Parathyroid adenoma (tissue), 2 donors: Measurements from ENCODE around the gene CEP85L.

ENCODE experiments used
- H2AFZ ChIP-seq: fragments of 300-600 bp; sonication (generic); one replicate; pipeline ENCODE4 v1.7.0; 2017; ENCODE audit warnings: antibody characterized with exemption, mild to moderate bottlenecking
- H3K27ac ChIP-seq: fragments of 300-600 bp; sonication (generic); one replicate; pipeline ENCODE4 v1.7.0; 2017
- H3K27me3 ChIP-seq: fragments of 300-600 bp; sonication (generic); one replicate; pipeline ENCODE4 v1.7.0; 2017; ENCODE audit warnings: low read length; ENCODE audit not compliant: control insufficient read depth, insufficient read depth
- H3K36me3 ChIP-seq: fragments of 300-600 bp; sonication (generic); one replicate; pipeline ENCODE4 v1.7.0; 2017; ENCODE audit warnings: low read length; ENCODE audit not compliant: control insufficient read depth, insufficient read depth
- H3K4me1 ChIP-seq: fragments of 300-600 bp; sonication (generic); one replicate; pipeline ENCODE4 v1.7.0; 2017; ENCODE audit warnings: control low read depth
- H3K4me2 ChIP-seq: fragments of 300-600 bp; sonication (generic); one replicate; pipeline ENCODE4 v1.7.0; 2017; ENCODE audit warnings: low read length
- H3K4me3 ChIP-seq: fragments of 300-600 bp; sonication (generic); one replicate; pipeline ENCODE4 v1.7.0; 2017; ENCODE audit warnings: low read depth, low read length
- H3K79me2 ChIP-seq: fragments of 300-600 bp; sonication (generic); one replicate; pipeline ENCODE4 v1.7.0; 2017; ENCODE audit warnings: control low read depth
- H3K9ac ChIP-seq: fragments of 300-600 bp; sonication (generic); one replicate; pipeline ENCODE4 v1.7.0; 2017; ENCODE audit warnings: mild to moderate bottlenecking
- H3K9me3 ChIP-seq: fragments of 300-600 bp; sonication (generic); one replicate; pipeline ENCODE4 v1.7.0; 2017; ENCODE audit warnings: low read length; ENCODE audit not compliant: control insufficient read depth
- TF ChIP-seq, protein P1 (sequence below): fragments of 300-600 bp; sonication (generic); IDR thresholded peaks from one replicate; pipeline ENCODE4 v1.7.0; 2017; ENCODE audit warnings: antibody characterized with exemption, mild to moderate bottlenecking
- donor health status: primary hyperparathyroidism.

Gene CEP85L

DNA sequence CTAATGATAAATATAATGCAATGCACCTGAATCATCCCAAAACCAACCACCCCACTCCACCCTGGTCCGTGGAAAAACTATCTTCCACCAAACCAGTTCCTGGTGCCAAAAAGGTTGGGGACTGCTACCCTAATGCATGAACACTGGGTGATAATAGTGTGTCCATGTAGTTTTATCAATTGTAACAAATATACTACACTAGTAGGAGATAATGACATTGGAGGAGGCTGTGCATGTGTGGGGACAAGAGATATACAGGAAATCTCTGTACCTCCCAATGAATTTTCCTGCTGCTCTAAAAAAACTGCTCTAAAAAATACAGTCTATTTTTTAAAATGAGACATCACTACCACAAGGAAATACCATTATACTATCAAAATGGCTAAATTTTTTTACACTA, 20.5 kb downstream of the CEP85L start:
- no peak overlapping the region for H3K4me2 ChIP-seq
- no peak overlapping the region for H3K4me3 ChIP-seq
- peaks cover 80% of the 10 kb centered on the region for H3K79me2 ChIP-seq
- H3K4me1 ChIP-seq: peaks cover 4% of the 10 kb centered on the region
- H2AFZ ChIP-seq: no peak overlapping the region
- no peak overlapping the region for H3K27ac ChIP-seq
- no peaks in the 10 kb centered on the region for H3K27me3 ChIP-seq
- no peaks in the 10 kb centered on the region for H3K36me3 ChIP-seq
- no peaks in the 10 kb centered on the region for H3K9me3 ChIP-seq
- TF ChIP-seq, protein P1, sequence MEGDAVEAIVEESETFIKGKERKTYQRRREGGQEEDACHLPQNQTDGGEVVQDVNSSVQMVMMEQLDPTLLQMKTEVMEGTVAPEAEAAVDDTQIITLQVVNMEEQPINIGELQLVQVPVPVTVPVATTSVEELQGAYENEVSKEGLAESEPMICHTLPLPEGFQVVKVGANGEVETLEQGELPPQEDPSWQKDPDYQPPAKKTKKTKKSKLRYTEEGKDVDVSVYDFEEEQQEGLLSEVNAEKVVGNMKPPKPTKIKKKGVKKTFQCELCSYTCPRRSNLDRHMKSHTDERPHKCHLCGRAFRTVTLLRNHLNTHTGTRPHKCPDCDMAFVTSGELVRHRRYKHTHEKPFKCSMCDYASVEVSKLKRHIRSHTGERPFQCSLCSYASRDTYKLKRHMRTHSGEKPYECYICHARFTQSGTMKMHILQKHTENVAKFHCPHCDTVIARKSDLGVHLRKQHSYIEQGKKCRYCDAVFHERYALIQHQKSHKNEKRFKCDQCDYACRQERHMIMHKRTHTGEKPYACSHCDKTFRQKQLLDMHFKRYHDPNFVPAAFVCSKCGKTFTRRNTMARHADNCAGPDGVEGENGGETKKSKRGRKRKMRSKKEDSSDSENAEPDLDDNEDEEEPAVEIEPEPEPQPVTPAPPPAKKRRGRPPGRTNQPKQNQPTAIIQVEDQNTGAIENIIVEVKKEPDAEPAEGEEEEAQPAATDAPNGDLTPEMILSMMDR: no peak
- no peak overlapping the region for H3K9ac ChIP-seq

DNA sequence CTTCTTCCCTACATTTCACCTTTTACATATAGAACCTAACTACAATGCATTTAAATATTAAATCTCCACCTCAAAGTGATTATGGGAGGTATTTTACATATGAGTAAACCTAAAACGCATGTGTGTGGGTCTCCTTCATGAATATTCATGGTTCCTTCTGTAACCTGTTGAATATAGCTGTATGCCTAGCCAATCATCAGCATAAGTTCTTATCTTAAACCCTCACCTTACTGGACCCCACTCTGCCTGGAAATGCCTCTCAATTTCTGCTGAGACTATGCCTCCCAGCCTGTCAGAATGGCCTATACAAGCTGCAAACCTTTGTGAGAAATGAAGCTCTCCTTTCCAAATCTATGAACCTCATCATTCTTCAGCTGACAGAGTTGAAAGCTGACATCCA, 21.3 kb downstream of the CEP85L start:
- Histone ChIP-seq H3K4me2 (no peak overlapping the region), H3K36me3 (no peaks in the 10 kb centered on the region), H3K27ac (no peak overlapping the region), H2AFZ (no peak overlapping the region), H3K4me3 (no peak overlapping the region), H3K27me3 (no peaks in the 10 kb centered on the region), H3K79me2 (peaks cover 80% of the 10 kb centered on the region), H3K9ac (no peak overlapping the region), H3K9me3 (no peaks in the 10 kb centered on the region), H3K4me1 (peaks cover under 1% of the 10 kb centered on the region)
- TF ChIP-seq, protein P1: no peak

DNA sequence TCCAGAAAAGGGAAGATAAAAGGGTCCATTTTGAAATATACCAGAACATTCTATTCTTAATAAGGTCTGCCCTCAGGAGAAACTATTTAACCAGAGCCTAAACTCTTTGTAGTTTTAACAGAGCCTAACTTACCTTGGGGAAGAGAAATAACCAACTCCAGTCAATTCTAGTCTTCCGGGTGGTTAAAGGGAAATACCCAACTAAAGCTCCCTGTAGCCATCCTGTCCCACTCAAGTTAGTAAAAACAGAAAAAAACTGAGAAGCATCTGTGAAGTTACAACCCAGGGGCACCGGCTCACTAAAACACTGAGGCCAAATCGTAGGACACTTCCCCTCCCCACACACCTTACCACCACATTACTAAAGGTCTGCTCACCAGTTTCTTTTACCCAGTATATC, 23.7 kb downstream of the CEP85L start:
- H3K79me2 ChIP-seq: peaks cover 84% of the 10 kb centered on the region
- H3K9ac ChIP-seq: no peak overlapping the region
- no peak overlapping the region for H2AFZ ChIP-seq
- H3K27me3 ChIP-seq: no peaks in the 10 kb centered on the region
- TF ChIP-seq, protein P1: no peak
- H3K27ac ChIP-seq: no peak overlapping the region
- no peak overlapping the region for H3K4me3 ChIP-seq
- no peaks in the 10 kb centered on the region for H3K9me3 ChIP-seq
- no peak overlapping the region for H3K4me2 ChIP-seq
- no peaks in the 10 kb centered on the region for H3K4me1 ChIP-seq
- no peaks in the 10 kb centered on the region for H3K36me3 ChIP-seq

DNA sequence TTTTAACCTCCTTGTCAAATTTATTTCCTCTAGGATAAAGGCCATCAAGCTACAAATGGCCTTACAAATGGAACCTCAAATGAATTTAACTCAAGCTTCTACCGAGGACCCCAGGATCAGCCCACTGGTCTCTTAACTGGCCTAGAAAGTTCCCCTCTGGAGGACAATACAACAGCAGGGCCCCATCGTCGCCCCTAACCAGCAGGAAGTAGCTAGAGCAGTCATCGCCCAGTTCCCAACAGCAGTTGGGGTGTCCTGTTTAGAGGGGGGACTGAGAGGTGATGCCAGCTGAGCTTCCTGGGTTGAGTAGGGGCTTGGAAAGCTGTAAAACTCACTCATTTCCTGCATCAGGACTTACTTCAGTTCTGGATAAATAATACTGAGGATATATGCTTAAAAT, 25.6 kb downstream of the CEP85L start:
- Histone ChIP-seq H3K4me1 (no peaks in the 10 kb centered on the region), H3K27ac (no peak overlapping the region), H3K9me3 (no peaks in the 10 kb centered on the region), H3K79me2 (peaks cover 79% of the 10 kb centered on the region), H3K27me3 (no peaks in the 10 kb centered on the region), H3K4me3 (no peak overlapping the region), H2AFZ (no peak overlapping the region), H3K4me2 (no peak overlapping the region), H3K9ac (no peak overlapping the region), H3K36me3 (no peaks in the 10 kb centered on the region)
- TF ChIP-seq, protein P1: no peak

DNA sequence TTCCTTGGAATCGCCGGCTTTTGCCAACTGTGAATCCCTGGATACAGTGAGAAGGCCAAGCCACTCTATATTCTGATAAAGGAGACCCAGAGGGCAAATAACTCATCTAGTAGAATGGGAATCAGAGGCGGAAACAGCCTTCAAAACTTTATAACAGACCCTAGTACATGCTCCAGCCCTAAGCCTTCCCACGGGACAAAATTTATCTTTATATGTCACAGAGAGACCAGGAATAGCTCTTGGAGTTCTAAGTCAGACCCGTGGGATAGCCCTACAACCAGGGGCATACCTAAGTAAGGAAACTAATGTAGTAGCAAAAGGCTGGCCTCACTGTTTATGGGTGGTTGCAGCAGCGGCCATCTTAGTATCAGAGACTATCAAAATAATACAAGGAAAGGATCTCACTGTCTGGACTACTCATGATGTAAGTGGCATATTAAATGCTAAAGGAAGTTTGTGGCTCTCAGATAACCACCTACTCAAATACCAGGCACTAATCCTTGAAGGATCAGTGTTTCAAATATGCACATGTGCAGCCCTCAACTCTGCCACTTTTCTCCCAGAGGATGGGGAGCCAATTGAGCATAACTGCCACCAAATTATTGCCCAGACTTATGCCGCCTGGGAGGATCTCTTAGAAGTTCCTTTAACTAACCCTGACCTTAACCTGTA, 29.5 kb downstream of the CEP85L start:
- no peaks in the 10 kb centered on the region for H3K36me3 ChIP-seq
- no peak overlapping the region for H3K9ac ChIP-seq
- H2AFZ ChIP-seq: no peak overlapping the region
- TF ChIP-seq, protein P1: no peak
- no peaks in the 10 kb centered on the region for H3K27me3 ChIP-seq
- no peaks in the 10 kb centered on the region for H3K4me1 ChIP-seq
- no peak overlapping the region for H3K27ac ChIP-seq
- peaks cover 68% of the 10 kb centered on the region for H3K79me2 ChIP-seq
- H3K9me3 ChIP-seq: no peaks in the 10 kb centered on the region
- H3K4me3 ChIP-seq: no peak overlapping the region
- no peak overlapping the region for H3K4me2 ChIP-seq
